HUES48 (cell line): Measurements from ENCODE around the gene GNL1.
"Not testable (repeated sequence)": the region's sequence is repeated elsewhere in the genome, so short reads cannot be mapped to it uniquely, and the experiment has no call there.

ENCODE experiments used
- H3K27ac ChIP-seq: one replicate; pipeline ENCODE4 v1.7.0; 2013; ENCODE audit warnings: low read depth, low read length, inconsistent platforms
- H3K27me3 ChIP-seq: 2 replicates; pipeline ENCODE4 v1.6.1; 2013; ENCODE audit warnings: mild to moderate bottlenecking, low read length; ENCODE audit not compliant: control insufficient read depth, insufficient read depth
- H3K36me3 ChIP-seq: 2 replicates; pipeline ENCODE4 v1.6.1; 2013; ENCODE audit warnings: low read length; ENCODE audit not compliant: control insufficient read depth, insufficient read depth
- H3K4me1 ChIP-seq: 2 replicates; pipeline ENCODE4 v1.6.1; 2013; ENCODE audit warnings: mild to moderate bottlenecking, low read length; ENCODE audit not compliant: control insufficient read depth, insufficient read depth
- H3K4me3 ChIP-seq: 2 replicates; pipeline ENCODE4 v1.5.1; 2013; ENCODE audit warnings: mild to moderate bottlenecking, low read depth, low read length
- H3K9ac ChIP-seq: 2 replicates; pipeline ENCODE4 v1.6.1; 2013; ENCODE audit warnings: mild to moderate bottlenecking, low read depth, low read length, moderate library complexity
- H3K9me3 ChIP-seq: 2 replicates; pipeline ENCODE4 v1.6.1; 2013; ENCODE audit warnings: low read length; ENCODE audit not compliant: control insufficient read depth, insufficient read depth

The GNL1 gene, protein sequence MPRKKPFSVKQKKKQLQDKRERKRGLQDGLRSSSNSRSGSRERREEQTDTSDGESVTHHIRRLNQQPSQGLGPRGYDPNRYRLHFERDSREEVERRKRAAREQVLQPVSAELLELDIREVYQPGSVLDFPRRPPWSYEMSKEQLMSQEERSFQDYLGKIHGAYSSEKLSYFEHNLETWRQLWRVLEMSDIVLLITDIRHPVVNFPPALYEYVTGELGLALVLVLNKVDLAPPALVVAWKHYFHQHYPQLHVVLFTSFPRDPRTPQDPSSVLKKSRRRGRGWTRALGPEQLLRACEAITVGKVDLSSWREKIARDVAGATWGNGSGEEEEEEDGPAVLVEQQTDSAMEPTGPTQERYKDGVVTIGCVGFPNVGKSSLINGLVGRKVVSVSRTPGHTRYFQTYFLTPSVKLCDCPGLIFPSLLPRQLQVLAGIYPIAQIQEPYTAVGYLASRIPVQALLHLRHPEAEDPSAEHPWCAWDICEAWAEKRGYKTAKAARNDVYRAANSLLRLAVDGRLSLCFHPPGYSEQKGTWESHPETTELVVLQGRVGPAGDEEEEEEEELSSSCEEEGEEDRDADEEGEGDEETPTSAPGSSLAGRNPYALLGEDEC

DNA sequence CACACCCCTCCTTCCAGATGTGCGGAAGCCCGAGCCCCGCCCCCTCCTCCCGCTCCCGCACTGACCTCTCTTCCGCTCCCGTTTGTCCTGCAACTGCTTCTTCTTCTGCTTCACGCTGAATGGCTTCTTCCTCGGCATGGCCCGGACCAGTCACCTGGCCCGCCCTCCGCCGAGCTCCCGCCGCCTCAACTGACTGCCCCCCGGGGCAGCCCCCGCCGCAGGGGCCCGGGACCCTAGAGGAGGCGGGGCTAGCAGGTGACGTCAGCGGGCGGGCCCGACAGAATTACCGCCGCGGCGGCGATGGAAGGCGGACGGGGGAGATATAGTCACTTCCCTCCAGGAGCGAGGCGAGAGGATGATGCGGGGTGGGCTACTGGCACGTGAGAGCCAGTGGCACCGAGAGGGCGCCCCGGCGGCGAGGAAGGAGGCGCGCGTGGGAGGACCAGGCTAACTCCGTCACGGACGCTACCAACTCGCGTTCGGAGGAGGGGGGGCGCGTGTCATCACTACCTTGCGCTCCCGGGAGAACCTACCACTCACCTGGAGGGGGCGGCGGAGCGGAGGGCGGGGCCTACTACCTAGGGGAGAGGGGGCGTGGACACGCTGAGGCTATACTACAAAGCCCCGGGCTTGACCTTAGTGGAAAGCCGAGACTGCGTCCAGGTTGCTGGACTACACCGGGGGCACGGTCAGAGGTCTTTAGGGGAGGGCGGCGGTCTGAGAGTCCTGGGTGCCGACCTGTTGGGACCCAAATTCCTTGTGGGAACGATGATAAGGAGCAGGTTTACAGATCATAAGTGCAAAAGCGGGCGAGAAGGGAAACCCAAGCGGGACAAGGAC lies at the start of gene GNL1:
GNL1 (minus strand) TSS at position 424 of the 840 bp plus-strand sequence; CDS start at position 138, 286 bp downstream.
- Histone ChIP-seq H3K4me3 (peak within 1 kb of the TSS; percentile 97), H3K36me3 (peaks cover 45% of the 10 kb centered on the region), H3K9ac (peak within 1 kb of the TSS; percentile 89), H3K9me3 (no peaks in the 10 kb centered on the region), H3K27me3 (no peaks in the 10 kb centered on the region), H3K27ac (peak within 1 kb of the TSS; percentile 97), H3K4me1 (0 out of 2 replicates have a peak, but pooled peaks cover 5% of the 10 kb centered on the region)

DNA sequence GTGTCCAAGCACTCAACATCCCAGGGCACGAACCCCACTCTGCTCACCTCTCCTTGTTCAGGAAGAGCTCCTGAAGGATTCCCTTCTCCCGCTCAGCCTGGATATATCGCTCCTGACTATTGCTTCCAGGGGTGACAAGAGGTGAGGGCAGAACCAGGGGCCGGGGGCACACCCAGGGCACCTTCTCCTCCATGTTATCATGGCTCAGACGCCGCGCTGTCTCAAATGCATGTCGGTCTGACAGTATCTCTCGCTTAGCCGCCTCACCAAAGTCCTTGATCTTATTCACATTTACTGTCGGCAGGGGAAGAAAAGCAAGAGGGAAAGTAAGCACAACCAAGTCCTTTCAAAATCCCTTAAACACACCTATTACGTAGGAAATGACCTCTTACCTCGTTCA lies 47.7 kb upstream of the GNL1 start:
- H3K27me3 ChIP-seq, result no peaks in the 10 kb centered on the region
- no peak overlapping the region for H3K27ac ChIP-seq
- peaks cover 94% of the 10 kb centered on the region for H3K36me3 ChIP-seq
- 0 out of 2 replicates have a peak, but pooled peaks cover 3% of the 10 kb centered on the region for H3K9me3 ChIP-seq
- H3K4me3 ChIP-seq, result no peak overlapping the region
- H3K4me1 ChIP-seq, result no peaks in the 10 kb centered on the region
- H3K9ac ChIP-seq, result no peak overlapping the region

DNA sequence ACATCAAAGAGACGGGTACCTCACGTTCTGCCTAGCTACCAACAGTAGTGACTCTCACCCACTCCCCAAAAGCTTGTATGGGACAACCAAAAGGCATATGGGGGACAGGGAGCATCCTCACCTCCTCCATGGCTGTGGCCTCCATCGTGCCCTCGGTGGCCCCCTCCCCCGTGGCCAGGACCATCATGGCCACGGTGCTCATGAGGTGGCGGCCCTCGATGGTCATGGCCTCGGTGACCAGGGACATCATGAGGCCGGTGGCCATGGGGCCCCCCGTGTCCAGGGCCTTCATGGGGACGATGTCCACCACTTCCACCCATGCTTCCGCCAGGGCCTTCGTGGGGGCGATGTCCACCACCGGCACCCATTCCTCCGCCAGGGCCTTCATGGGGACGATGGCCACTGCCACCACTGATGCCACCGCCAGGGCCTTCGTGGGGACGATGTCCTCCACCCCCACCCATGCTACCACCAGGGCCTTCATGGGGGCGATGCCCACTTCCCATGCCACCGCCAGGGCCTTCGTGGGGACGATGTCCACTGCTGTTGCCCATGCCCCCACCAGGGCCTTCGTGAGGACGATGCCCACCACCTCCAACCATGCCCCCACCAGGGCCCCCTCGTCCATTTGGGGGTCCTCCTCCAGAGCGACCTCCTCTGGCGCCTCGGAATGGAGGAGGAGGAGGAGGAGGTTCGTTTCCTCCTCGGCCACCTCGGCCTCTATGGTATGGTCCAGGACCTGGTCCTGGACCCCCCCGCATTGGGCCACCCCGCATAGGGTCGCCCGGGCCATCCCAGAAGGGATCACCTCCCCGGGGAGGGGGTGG lies 45.7 kb upstream of the GNL1 start:
- Histone ChIP-seq H3K36me3 (peaks cover 75% of the 10 kb centered on the region), H3K4me3 (no peak overlapping the region), H3K9ac (no peak overlapping the region), H3K4me1 (no peaks in the 10 kb centered on the region), H3K9me3 (0 out of 2 replicates have a peak, but pooled peaks cover 3% of the 10 kb centered on the region), H3K27me3 (no peaks in the 10 kb centered on the region), H3K27ac (no peak overlapping the region)

DNA sequence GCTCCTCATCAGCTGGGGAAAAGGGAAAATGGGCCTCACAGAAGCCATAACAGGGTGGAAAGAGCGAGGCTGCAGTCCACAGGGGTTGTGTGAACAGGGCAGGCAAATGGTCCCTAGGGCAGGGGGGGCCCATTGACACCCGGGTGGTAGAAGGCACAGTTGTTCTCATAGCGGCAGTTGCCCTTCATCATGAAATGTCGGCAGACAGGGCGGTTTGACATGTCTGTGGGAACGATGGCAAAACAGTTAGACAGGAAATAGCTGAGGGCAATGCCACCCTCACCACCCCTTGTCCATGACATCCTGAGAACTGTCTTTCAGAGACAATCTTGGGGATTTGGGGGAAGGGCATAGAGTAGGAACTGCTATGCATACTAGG lies 45.1 kb upstream of the GNL1 start:
- Histone ChIP-seq H3K27me3 (no peaks in the 10 kb centered on the region), H3K36me3 (peaks cover 69% of the 10 kb centered on the region), H3K4me1 (no peaks in the 10 kb centered on the region), H3K27ac (no peak overlapping the region), H3K9ac (no peak overlapping the region), H3K4me3 (no peak overlapping the region), H3K9me3 (0 out of 2 replicates have a peak, but pooled peaks cover 3% of the 10 kb centered on the region)

DNA sequence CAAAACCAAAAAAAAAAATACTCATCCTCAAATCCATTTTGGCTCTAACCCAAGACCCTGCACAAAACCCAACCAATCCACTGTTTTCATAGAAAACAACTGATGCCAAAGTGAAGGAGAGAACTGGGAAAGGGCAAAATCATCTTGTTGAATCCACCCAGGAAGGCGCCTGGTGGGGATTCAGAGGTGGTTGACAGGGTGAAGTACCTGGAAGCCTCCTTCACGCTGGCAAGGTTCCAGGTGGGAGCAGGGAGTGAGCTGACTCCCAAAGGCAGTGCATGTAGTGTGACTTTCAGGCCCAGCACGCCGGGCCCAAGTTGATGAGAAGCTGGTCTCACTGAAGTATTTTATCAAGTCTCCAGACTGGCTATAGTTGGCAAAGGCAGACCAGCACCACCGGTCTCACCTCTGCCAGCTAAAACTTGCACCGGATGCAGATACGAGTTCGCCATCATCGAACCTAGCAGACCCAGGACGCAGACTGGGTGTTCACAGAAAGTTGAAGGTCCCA lies 44.2 kb upstream of the GNL1 start:
- Histone ChIP-seq H3K4me1 (no peaks in the 10 kb centered on the region), H3K36me3 (peaks cover 61% of the 10 kb centered on the region), H3K9me3 (0 out of 2 replicates have a peak, but pooled peaks cover 3% of the 10 kb centered on the region), H3K27ac (no peak overlapping the region), H3K27me3 (no peaks in the 10 kb centered on the region), H3K4me3 (no peak overlapping the region), H3K9ac (no peak overlapping the region)

DNA sequence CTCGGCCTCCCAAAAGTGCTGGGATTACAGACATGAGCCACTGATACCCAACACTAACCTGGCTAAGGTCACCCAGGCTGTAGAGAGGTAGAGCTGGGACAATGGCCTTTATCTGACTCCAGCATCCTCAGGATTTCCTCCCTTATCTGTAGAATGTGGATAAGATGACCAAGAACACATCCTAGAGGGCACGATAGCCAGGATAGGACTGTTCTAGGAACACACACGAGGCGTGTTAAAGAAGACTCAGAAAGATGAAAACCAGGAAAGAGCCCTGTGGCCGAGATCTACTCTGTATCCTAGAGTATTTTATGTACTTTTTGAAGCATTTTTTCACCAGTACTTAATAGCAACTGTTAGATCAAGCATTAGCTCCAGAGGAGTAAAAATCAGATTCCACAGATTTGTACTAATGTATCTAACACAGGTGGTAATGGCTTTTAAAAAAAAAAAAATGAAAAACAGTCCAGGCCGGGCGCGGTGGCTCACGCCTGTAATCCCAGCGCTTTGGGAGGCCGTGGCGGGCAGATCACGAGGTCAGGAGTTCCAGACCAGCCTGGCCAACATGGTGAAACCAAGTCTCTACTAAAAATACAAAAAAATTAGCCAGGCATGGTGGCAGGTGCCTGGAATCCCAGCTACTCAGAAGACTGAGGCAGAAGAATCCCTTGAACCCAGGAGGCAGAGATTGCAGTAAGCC lies 43.5 kb upstream of the GNL1 start:
- Histone ChIP-seq H3K4me3 (no peak overlapping the region), H3K27ac (no peak overlapping the region), H3K36me3 (peaks cover 57% of the 10 kb centered on the region), H3K27me3 (no peaks in the 10 kb centered on the region), H3K9ac (no peak overlapping the region), H3K9me3 (0 out of 2 replicates have a peak, but pooled peaks cover 3% of the 10 kb centered on the region), H3K4me1 (no peaks in the 10 kb centered on the region)

DNA sequence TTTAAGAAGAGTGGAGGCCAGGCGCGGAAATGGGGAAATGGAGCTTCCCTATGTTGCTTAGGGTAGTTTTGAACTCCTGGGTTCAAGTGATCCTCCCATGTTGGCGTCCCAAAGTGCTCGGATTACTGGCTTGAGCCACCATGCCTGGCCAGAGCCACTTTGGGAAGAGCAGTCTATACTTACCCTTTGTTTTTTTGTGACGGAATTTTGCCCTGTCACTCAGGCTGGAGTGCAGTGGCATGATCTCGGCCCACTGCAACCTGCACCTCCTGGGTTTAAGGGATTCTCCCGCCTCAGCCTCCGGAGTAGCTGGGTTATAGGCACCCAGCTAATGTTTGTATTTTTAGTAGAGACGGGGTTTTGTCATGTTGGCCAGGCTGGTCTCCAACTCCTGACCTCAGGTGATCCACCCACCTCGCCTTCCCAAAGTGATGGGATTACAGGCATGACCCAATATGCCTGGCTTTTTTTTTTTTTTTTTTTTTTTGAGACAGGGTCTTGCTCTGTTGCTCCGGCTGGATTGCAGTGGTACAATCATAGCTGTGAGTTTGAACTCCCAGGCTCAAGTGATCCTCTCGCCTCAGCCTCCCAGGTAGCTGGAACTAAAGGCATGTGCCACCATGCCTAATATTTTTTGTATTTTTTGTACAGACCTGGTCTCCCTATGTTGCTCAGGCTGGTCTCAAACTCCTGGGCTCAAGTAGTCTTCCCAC lies 42.8 kb upstream of the GNL1 start:
- H3K27ac ChIP-seq, result no peak overlapping the region
- H3K36me3 ChIP-seq, result peaks cover 57% of the 10 kb centered on the region
- H3K4me1 ChIP-seq, result no peaks in the 10 kb centered on the region
- H3K9me3 ChIP-seq, result no peaks in the 10 kb centered on the region
- no peak overlapping the region for H3K4me3 ChIP-seq
- H3K9ac ChIP-seq, result no peak overlapping the region
- H3K27me3 ChIP-seq, result no peaks in the 10 kb centered on the region

DNA sequence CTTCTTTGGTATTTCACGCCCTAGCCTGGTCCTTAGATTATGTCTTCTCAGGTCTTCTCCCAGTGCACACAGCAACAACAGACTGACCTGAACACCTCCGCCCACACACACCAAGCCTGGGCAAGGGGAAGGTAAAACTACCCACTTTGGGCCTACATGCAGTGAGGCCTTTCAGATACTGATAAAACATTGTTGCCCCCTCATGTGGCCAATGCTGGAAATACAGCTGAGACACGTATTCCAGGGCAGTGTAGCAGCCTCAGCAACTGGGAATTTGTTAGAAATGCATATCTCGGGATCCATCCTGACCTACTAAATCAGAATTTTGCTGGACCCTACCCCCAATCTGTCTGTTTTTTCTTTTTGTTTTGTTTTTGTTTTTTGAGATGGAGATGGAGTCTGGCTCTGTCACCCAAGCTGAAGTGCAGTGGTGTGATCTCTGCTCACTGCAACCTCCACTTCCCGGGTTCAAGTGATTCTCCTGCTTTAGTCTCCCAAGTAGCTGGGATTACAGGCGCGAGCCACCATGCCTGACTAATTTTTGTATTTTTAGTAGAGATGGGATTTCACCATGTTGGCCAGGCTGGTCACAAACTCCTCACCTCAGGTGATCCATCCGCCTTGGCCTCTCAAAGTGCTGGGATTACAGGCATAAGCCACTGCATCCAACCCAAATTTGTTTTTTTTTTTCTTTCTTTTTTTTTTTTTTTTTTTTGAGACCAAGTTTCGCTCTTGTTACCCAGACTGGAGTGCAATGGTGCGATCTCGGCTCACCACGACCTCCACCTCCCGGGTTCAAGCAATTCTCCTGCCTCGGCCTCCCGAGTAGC lies 41.2 kb upstream of the GNL1 start:
- Histone ChIP-seq H3K27ac (peak overlapping the region; percentile 16), H3K36me3 (peaks cover 52% of the 10 kb centered on the region)
- H3K27me3 ChIP-seq, H3K9me3 ChIP-seq, H3K9ac ChIP-seq, H3K4me1 ChIP-seq, H3K4me3 ChIP-seq: not testable (repeated sequence)

DNA sequence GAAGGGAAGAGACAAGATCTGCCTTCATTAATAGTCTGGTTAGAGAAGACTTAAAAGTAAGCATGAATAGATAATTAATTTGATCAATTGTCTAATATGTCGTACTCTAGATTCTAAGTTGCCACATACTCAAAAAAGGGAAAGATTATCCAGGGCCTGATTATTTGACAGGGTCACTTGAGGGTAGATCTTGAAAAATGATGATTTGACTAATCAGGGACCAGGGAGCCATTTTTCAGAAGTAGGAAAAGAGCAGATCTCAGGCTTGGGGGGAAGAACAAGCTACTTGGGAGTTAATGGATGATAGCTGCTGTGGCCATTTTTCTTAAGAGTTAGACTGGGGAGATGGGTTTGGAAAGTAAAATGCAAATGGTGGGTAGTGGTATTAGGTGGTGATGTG lies 36.0 kb upstream of the GNL1 start:
- Histone ChIP-seq H3K4me3 (no peak overlapping the region), H3K27me3 (no peaks in the 10 kb centered on the region), H3K27ac (no peak overlapping the region), H3K36me3 (peaks cover 72% of the 10 kb centered on the region), H3K9me3 (no peaks in the 10 kb centered on the region), H3K9ac (no peak overlapping the region), H3K4me1 (no peaks in the 10 kb centered on the region)
